GM12801 (cell line): ENCODE measurements around the gene ATP1A2.

Experiments used
- CTCF ChIP-seq: IDR thresholded peaks from one replicate; pipeline ENCODE4 v1.5.1; 2011; ENCODE audit warnings: control low read depth; ENCODE audit not compliant: insufficient read length; ENCODE audit errors: extremely low read depth

The ATP1A2 gene

DNA sequence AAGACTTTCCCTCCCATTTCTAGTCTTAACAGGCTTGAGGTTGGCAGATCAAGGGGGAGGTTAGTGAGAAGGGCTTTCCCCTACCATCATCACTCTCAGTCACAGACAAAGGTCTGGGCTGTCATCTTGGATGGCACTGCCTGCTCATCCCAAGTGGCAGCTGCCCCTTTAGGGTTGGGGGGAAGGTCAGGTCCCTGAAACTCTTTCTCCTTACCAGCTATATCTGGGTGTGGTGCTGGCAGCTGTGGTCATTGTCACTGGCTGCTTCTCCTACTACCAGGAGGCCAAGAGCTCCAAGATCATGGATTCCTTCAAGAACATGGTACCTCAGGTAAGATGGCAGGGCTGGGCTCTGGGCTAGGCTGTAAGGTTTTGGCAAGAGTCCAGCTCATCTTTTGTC, 8.2 kb downstream of the ATP1A2 start:
- TF ChIP-seq CTCF: no peak

GRCh38 chr1:160124705-160125478, 9.3 kb downstream of the ATP1A2 start:
- no peak for TF ChIP-seq CTCF

DNA sequence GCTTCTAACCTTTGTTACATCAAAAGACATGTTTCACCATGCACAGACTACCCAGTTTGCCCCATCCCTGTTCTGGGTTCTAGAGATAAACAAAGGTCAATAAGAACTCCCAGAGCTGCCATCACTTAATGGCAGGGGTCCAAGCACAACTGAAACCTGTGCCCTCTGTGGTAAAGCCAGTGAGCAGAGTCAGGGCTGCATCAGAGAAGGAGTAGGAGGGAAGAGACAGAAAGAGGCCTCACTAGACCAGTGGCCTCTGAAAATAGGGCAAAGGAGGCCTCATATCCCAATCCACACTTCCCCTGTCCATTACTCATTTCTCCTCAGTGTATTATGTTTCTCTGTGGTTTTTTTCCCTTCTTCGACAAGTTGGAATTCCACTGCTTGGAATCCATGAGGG, 10.2 kb downstream of the ATP1A2 start:
- TF ChIP-seq CTCF: no peak

DNA sequence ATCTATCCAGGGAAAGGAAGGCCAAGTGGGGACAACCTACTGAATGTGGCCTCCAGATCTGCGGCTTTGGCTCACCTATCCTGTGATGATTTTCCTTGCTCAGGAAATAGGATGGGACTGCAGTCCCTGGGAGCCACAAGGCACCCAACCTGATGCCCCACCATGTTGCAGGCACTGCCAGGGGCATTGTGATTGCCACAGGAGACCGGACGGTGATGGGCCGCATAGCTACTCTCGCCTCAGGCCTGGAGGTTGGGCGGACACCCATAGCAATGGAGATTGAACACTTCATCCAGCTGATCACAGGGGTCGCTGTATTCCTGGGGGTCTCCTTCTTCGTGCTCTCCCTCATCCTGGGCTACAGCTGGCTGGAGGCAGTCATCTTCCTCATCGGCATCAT, 11.8 kb downstream of the ATP1A2 start:
- no peak for TF ChIP-seq CTCF

GRCh38 chr1:160127865-160128523, 12.4 kb downstream of the ATP1A2 start:
- no peak for TF ChIP-seq CTCF

GRCh38 chr1:160128636-160129035, 13.1 kb downstream of the ATP1A2 start:
- no peak for TF ChIP-seq CTCF

DNA sequence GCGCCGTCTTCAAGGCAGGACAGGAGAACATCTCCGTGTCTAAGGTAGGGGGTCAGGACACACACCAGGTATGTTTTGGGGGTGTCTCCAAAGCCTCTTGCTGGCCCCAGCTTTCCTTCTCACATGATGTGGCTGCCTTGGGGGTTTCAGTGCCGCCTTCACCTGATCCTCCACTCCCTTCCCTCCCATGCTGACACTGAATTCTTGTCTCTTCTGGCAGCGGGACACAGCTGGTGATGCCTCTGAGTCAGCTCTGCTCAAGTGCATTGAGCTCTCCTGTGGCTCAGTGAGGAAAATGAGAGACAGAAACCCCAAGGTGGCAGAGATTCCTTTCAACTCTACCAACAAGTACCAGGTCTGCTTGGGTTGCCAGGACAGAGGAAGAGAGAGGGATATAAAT, 13.5 kb downstream of the ATP1A2 start:
- no peak for TF ChIP-seq CTCF
